IPS-18c (cell line): ENCODE results near the gene ARMC6.
"Not testable (repeated sequence)": the region's sequence is repeated elsewhere in the genome, so short reads cannot be mapped to it uniquely, and the experiment has no call there.

ENCODE experiments used
- H3K4me3 ChIP-seq: 2 replicates; pipeline ENCODE4 v1.7.0; 2013; ENCODE audit warnings: low read depth, mild to moderate bottlenecking, low read length, moderate library complexity; ENCODE audit not compliant: insufficient read depth
- H3K9me3 ChIP-seq: one replicate; pipeline ENCODE4 v1.6.1; 2013; ENCODE audit warnings: mild to moderate bottlenecking, low read length, moderate library complexity; ENCODE audit not compliant: control insufficient read depth, insufficient read depth

ARMC6 gene

DNA sequence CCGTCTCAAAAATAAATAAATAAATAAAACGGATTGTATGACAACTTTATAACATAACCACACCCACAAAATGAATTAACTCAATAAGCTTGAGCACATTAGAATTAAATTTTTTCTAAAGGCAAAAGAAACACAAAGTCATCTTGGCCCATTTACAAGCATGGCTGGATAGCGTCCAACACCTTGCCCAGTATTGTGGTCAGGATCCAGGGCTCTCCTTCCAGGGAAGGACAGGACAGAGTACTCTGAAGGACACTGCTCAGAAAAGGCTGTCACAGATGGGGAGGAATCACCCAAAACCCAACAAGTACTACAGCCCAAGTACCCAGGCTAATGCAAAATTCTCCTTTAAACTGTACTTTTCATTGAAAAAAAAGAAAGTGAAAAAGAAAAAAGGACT is 27.2 kb upstream of the ARMC6 start:
- no peaks in the 10 kb centered on the region for H3K9me3 ChIP-seq
- no peak overlapping the region for H3K4me3 ChIP-seq

DNA sequence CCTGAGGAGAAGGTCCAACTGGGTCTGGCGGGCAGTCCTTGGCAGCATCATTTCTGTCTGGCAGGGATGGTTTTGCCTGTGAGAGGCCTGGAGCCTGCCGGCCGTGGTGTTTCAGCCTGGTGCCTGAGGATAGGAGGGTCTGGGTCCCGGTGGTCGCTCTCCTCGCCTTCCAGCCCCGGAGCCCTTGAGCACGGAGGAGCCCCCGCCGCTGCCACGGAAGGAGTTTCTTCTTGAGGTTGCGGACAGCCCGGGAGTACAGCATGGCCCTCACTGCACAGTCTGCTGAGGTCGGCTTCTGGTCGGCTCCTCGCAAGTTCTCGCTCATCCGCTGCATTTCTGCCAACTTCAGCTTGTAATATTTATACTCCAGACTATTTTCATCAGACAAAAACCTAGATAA is 23.5 kb upstream of the ARMC6 start:
- H3K9me3 ChIP-seq = no peaks in the 10 kb centered on the region
- no peak overlapping the region for H3K4me3 ChIP-seq

DNA sequence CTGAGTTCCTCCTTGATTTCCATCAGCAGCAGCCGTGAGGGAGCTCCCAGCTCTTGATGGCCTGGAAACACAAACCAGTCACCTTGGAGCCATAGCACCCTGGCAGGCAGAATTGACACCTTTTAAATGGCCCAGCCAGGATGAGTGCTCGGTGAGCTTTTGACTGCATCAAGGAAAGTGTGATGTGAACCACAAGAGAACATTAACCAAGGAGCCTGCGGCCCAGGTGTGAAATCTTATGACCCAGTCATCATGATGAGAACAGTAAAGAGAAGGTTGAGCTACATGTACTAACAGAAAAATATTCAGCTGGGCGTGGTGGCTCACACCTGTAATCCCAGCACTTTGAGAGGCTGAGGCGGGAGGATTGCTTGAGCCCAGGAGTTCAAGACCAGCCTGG is 22.9 kb upstream of the ARMC6 start:
- H3K4me3 ChIP-seq = no peak overlapping the region
- H3K9me3 ChIP-seq = no peaks in the 10 kb centered on the region

DNA sequence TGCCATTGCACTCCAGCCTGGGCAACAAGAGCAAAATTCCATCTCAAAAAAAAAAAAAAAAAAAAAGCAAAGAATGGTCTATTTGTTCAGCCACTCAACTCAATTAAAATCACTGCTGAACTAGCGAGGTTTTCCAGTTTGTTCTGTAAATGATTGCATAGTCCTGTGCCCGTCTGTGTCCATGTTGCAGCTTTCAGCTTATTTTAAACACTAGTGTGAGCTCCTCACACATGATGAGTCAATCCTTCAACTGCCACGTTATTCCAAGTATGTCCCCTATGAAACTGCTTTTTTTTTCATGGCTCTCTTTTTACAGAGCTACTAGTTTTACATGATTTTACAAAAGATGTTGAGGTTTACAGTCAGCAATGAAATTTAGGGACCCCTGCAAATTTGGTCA is 12.3 kb upstream of the ARMC6 start:
- no peaks in the 10 kb centered on the region for H3K9me3 ChIP-seq
- no peak overlapping the region for H3K4me3 ChIP-seq

DNA sequence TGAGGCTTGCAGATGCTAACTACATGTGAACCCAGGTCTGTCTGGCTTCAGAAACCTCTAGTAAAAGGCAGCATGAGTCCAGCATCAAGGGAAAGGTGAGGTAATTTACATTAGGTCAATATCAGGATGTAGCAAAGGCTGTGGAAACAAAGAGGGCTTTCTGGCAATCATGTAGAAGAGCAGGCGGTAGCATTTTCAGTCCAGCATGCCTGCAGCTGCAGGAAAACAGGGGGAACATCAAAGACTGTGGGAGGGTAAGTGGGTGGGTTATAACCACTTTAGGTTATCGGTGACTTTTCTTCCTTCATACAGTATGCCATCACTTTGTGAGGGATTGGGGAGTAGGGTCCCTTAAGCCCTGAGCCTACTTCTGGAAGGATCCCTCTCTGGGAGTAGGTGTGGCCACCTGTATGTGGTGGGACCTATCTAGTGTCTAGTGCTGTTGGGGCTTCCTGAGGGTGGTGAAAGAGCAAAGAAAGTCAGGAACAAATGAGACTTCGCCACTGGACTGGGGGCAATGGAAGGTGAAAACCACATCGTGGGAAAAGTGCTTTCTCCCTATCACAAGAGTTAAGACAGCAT is 10.9 kb upstream of the ARMC6 start:
- Histone ChIP-seq H3K9me3 (no peaks in the 10 kb centered on the region), H3K4me3 (no peak overlapping the region)

DNA sequence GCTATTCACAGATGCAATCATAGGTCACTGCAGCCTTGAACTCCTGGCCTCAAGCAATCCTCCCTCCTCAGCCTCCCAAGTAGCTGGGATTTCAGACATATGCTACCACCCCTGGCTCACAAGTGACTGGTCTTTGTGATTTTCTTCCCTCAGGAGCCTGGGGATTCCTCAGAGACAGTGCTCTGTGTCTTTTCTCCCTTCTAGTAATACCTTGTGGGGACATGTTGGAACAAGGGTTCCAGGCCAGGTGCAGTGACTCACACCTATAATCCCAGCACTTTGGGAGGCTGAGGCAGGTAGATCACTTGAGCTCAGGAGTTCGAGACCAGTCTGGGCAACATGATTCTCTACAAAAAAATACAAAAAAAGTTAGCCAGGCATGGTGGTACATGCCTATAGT is 10.0 kb upstream of the ARMC6 start:
- not testable (repeated sequence) for H3K9me3 ChIP-seq, H3K4me3 ChIP-seq

DNA sequence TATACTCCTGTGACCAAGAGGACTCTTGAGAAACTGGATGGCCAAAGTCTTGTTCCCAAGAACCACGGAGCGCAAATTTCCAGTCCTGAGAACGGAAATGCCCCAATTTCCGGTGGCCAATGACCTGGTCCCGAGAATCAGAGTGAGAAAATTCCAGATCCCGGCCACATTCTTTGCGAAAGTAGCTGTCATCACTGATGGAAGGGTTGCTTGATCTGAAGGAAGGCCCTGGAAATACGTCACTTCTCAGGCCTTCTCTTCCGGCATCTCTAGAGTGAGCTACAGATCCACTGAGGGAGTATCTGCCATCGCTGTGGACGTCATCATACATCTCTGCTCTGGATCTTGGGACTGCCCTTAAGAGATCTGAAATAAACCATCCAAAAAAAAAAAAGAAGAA is 7.5 kb upstream of the ARMC6 start:
- Histone ChIP-seq H3K9me3 (no peaks in the 10 kb centered on the region), H3K4me3 (no peak overlapping the region)

DNA sequence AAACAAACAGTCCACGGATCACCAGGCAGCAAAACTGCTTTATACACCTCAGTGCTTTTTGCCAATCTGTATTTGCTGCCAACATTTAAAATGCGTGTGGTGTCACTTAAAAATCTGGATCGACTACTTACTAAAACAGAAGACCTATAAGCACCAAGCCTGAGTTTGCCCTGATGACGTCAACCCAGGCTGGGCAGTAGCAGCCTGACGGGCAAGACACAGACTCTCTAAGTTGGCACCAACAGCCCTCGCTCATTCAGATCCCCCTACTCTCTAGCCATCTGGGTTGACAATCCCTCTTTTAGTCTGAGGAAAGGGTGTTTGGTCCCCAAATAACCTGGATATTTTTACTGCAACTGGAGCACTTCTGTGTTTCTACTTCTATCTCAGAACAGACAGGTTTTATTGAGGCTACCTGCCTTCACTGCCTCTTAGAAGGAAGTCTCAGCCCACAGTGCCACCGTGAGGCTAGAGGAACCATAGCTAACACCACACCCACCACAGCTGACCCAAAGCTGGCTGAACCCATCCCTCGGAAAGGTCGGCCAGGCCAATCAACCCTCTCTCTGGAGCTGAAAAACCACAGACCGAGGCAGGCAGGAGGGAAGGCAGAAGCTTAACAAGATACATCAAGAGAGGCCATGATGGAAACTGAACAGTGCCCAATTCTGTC is 7.0 kb upstream of the ARMC6 start:
- Histone ChIP-seq H3K4me3 (no peak overlapping the region), H3K9me3 (no peaks in the 10 kb centered on the region)

DNA sequence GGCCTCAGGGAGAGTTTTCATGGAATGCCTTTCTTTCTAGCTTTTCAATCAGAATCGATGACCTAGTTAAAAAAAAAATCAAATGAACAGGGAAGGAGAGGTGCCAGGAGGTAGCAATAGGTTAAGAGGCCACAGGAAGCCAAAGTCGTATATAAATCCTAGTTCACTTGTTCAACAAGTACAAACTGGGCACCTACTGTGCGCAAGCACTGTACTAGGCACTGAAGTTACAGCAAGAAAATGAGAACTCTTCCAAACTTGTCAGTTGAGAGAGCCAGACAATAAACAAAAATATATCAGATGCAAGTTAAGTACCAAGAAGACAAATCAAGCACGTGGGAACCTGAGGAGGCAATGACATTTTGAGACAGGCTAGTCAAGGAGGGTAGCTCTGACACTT is 6.2 kb upstream of the ARMC6 start:
- no peaks in the 10 kb centered on the region for H3K9me3 ChIP-seq

DNA sequence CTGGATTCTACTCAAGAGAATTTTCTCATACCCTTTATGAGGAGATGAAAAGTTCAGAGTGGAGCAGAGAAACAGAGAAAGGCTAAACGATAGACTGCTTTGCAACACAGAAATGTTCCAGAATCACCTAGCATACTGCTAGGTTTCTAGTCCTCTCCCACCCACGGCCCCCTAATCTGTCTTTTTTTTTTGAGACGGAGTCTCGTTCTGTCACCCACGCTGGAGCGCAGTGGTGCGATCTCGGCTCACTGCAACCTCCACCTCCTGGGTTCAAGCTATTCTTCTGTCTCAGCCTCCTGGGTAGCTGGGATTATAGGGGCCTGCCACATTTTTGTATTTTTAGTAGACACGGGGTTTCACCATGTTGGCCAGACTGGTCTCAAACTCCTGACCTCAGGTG is 4.9 kb upstream of the ARMC6 start:
- Histone ChIP-seq H3K9me3 (no peaks in the 10 kb centered on the region), H3K4me3 (no peak overlapping the region)

More for the DNA sequence above, 6.2 kb upstream of the ARMC6 start:
- H3K4me3 ChIP-seq = no peak overlapping the region

DNA sequence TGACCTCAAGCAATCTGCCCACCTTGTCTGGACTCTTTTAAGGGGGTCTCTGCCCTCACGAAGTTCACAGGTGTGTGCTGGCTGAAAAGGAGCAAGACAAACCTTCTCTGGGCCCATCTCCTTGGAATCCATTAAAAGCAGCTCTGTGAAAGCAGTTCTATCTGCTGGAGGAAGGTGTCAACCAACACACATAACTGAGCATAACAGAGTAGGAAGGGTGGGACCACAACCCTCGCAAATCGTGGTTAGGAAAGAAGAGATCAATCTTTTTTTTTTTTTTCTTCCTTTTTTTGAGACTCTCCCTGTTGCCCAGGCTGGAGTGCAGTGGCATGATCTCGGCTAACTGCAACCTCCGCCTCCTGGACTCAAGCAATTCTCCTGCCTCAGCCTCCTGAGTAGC is 1.5 kb upstream of the ARMC6 start:
- H3K9me3 ChIP-seq = no peaks in the 10 kb centered on the region
- H3K4me3 ChIP-seq = no peak overlapping the region

DNA sequence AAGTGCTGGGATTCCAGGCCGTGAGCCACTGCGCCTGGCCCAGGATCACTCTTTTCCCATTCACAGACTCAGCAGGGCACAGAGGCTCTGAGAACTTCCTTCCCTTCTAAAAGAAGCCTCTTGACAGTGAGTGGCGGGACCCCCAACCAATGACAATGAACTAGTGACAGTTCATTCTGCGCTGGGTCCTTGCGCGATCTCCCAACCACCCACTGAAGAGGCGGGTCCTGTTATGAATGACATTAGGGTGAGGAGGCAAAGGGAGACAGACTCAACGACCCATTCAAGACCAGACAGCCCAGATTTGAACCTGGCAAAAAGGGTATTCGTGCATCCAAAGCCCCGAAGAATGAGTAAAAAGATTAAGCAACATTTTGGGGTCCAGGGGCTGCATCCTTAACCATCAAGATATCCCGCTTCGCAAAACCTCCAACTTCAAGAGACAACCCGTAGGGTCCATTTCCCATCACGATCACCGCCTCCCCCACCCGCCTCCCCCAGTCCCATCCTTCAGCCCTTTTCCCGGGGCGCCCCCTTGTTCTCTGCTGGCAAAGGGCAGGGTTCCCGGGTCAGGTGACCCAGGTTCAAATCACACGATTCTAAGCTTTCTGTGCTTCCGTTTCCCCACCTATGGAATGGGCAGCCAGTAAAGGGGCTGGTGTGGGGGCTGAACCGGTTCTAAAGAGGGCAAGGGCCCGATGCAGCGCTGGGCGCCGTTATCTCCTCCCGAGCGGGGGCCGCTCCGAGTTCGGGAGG is 805 bp upstream of the ARMC6 start:
- H3K9me3 ChIP-seq = no peaks in the 10 kb centered on the region
- H3K4me3 ChIP-seq = peak overlapping the region; percentile 99

DNA sequence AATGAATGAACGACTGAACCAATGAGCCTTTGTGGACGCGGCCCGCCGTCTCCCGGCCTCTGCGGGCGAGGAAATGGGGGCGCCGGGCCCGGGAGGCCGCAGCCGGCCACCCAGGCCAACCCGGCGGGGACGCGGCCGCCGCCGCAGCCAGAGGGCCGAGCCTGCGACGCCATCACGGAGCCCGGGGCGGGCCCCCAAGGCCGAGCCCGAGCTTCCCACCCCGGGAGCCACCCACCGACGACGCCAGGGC is 302 bp upstream of the ARMC6 start:
- H3K9me3 ChIP-seq = no peaks in the 10 kb centered on the region

DNA sequence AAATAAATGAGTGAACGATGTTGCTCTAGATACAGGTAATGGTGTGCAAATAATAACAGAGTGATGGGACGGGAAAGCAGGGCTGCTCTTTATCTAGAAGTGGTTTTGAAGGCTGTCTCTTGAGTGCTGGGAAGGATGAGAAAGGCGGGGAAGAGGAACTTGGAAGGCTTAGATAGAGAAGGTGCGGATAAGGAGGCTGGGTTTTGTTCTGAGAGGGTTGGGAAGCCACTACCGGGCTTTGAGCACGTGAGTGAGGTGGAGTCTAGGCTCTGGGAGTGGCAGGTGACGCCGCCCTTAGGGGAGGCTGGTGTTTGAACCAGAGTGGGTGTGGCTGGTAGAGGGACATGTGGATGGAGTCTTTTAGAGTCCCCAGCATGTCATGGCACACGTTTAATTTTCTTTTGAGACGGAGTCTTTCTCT is 811 bp downstream of the ARMC6 start:
- Histone ChIP-seq H3K9me3 (no peaks in the 10 kb centered on the region), H3K4me3 (peak overlapping the region; percentile 99)

More for the DNA sequence above, 302 bp upstream of the ARMC6 start:
- H3K4me3 ChIP-seq = peak overlapping the region; percentile 99

DNA sequence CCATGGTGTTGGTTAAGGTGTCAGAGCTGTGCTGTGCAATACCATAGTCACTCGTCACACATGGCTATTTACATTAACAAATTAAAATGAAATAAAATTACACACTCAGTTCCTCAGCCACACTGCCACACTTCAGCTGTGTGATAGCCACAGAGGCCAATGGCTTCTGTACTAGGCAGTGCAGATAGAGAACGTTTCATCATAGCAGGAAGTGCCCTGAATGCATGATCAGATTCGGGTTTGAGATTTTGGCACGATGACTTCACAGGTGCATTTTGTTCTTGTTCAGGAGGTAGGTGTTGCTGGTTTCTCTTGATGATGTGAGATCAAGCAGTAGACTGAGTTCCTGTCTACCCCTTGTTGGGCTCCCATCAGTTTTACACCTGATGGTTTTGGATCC is 6.5 kb downstream of the ARMC6 start:
- H3K9me3 ChIP-seq = no peaks in the 10 kb centered on the region
- H3K4me3 ChIP-seq = no peak overlapping the region

DNA sequence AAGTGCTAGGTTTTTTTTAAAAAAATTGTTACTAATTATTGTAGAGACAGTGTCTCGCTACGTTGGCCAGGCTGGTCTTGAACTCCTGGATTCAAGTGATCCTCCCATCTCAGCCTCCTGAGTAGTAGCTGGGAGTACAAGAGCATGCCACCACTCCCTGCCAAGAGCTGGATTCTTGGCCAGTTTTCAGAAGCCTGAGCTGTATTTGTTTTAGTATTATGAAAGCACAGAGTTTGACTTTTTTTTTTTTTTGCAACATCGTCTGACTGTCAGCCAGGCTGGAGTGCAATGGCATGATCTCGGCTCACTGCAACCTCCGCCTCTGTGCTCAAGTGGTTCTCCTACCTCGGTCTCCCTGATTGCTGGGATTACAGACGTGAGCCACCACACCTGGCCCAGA is 7.0 kb downstream of the ARMC6 start:
- no peak overlapping the region for H3K4me3 ChIP-seq
- H3K9me3 ChIP-seq = no peaks in the 10 kb centered on the region

DNA sequence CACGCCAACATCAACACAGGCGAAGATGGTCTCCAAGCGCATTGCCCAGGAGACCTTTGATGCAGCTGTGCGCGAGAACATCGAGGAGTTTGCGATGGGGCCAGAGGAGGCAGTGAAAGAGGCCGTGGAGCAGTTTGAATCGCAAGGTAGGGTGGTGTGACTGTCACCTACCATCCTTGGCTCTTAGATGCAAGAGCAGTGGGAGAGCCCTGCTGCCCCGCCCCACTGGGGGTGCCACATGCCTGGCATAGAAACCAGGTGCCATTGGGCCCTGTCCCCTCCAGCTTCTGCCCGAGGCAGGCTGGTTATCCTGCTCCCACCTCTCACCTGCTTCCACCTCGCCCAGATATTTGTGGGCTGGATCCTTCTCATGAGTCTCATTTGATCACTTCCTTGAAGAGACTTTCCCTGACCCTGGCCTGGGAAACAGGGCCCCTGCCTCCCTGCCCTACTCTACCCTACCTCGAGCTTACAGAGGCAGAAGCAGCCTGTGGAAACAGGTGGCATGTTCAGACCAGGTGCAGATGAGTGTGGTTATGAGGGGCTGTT is 9.4 kb downstream of the ARMC6 start:
- no peaks in the 10 kb centered on the region for H3K9me3 ChIP-seq
- H3K4me3 ChIP-seq = no peak overlapping the region

DNA sequence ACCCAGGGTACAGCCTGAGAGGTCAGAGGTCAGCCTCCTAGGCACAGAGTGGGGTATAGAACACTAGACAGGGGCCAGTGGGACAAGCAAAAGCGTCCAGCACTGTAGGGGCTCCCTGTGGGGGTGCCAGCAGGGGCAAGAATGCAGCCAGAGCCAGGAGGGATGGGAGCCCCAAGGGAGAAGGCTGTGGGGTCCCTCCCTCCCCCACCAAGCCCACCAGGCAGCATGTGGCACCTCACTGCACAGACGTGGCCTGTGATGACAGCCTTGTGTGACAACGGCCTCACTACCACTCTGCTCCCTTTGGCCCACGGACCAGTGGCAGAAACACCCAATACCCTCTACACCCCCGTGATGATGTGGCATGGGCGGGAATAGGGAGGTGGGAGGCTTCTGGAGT is 10.1 kb downstream of the ARMC6 start:
- no peak overlapping the region for H3K4me3 ChIP-seq
- H3K9me3 ChIP-seq = no peaks in the 10 kb centered on the region
